Neural progenitor cell (in vitro differentiated cells): ENCODE data around the gene SLC44A1. TPM values are rescaled to one million over a fixed set of nuclear protein-coding genes. Genes with fewer than 3 reads are reported as not detected.

ENCODE experiments used
- DNase-seq: peaks from one replicate; pipeline ENCODE4 v3.0.0-alpha.2; 2016; ENCODE audit warnings: low spot score
- H2AFZ ChIP-seq: fragments of 200-600 bp; sonication (generic); replicated peaks from 2 replicates; pipeline ENCODE4 v1.6.1; 2016; ENCODE audit warnings: antibody characterized with exemption
- H3F3A ChIP-seq: fragments of 200-600 bp; sonication (generic); 2 replicates; pipeline ENCODE4 v1.6.1; 2016; ENCODE audit warnings: antibody characterized with exemption, low read depth
- H3K27ac ChIP-seq: fragments of 200-600 bp; sonication (generic); 2 replicates; pipeline ENCODE4 v1.5.1; 2016; ENCODE audit warnings: mild to moderate bottlenecking
- H3K27me3 ChIP-seq: fragments of 200-600 bp; sonication (generic); 2 replicates; pipeline ENCODE4 v1.6.1; 2016; ENCODE audit warnings: mild to moderate bottlenecking, moderate library complexity
- H3K36me3 ChIP-seq: fragments of 200-600 bp; sonication (generic); 2 replicates; pipeline ENCODE4 v1.5.1; 2016
- H3K4me1 ChIP-seq: fragments of 200-600 bp; sonication (generic); 2 replicates; pipeline ENCODE4 v1.6.1; 2016; ENCODE audit warnings: mixed run types
- H3K4me2 ChIP-seq: fragments of 200-600 bp; sonication (generic); 2 replicates; pipeline ENCODE4 v1.6.1; 2016
- H3K4me3 ChIP-seq: fragments of 200-600 bp; sonication (generic); 2 replicates; pipeline ENCODE4 v1.5.1; 2016
- H3K79me2 ChIP-seq: fragments of 200-600 bp; sonication (generic); 2 replicates; pipeline ENCODE4 v1.6.1; 2016; ENCODE audit warnings: low read depth
- H3K9ac ChIP-seq: fragments of 200-600 bp; sonication (generic); 2 replicates; pipeline ENCODE4 v1.6.1; 2016
- H3K9me3 ChIP-seq: fragments of 200-600 bp; sonication (generic); 2 replicates; pipeline ENCODE4 v1.5.1; 2016; ENCODE audit warnings: low read depth
- H4K20me1 ChIP-seq: fragments of 200-600 bp; sonication (generic); 2 replicates; pipeline ENCODE4 v1.6.1; 2016; ENCODE audit warnings: low read depth
- H3K27ac Mint-ChIP-seq: 3 replicates; pipeline ENCODE4 v1.8.0; 2021; ENCODE audit warnings: mixed read lengths
- H3K27me3 Mint-ChIP-seq: 2 replicates; pipeline ENCODE4 v1.8.0; 2022; ENCODE audit warnings: low read depth, mild to moderate bottlenecking, inconsistent platforms, moderate library complexity, mixed read lengths; ENCODE audit not compliant: insufficient read depth
- H3K36me3 Mint-ChIP-seq: 3 replicates; pipeline ENCODE4 v1.8.0; 2021; ENCODE audit warnings: mixed read lengths
- H3K4me1 Mint-ChIP-seq: 3 replicates; pipeline ENCODE4 v1.8.0; 2021; ENCODE audit warnings: mixed read lengths
- H3K4me3 Mint-ChIP-seq: 3 replicates; pipeline ENCODE4 v1.8.0; 2021; ENCODE audit warnings: mild to moderate bottlenecking, moderate library complexity, mixed read lengths
- H3K9me3 Mint-ChIP-seq: 3 replicates; pipeline ENCODE4 v1.8.0; 2020; ENCODE audit warnings: mixed read lengths
- CTCF ChIP-seq: fragments of 200-600 bp; sonication (generic); IDR thresholded peaks from 2 replicates; pipeline ENCODE4 v1.5.1; 2017; ENCODE audit warnings: antibody characterized with exemption, mild to moderate bottlenecking
- EZH2 ChIP-seq: fragments of 200-600 bp; sonication (generic); IDR thresholded peaks from 2 replicates; pipeline ENCODE4 v1.6.1; 2017; ENCODE audit warnings: antibody characterized with exemption, mild to moderate bottlenecking, moderate library complexity
- EZH2phosphoT487 ChIP-seq: fragments of 200-600 bp; sonication (generic); IDR thresholded peaks from 2 replicates; pipeline ENCODE4 v1.6.1; 2017; ENCODE audit warnings: antibody characterized with exemption
- total RNA-seq: library from RNA; depleted of rRNA; stranded (reverse); fragments of >200 nt; gene quantifications from 2 replicates; pipeline ENCODE4 v1.2.3, GENCODE V29; 2015; ENCODE audit warnings: low replicate concordance

SLC44A1 gene
- total RNA-seq, 1 donor from 2014 or later, result 41.4 TPM

DNA sequence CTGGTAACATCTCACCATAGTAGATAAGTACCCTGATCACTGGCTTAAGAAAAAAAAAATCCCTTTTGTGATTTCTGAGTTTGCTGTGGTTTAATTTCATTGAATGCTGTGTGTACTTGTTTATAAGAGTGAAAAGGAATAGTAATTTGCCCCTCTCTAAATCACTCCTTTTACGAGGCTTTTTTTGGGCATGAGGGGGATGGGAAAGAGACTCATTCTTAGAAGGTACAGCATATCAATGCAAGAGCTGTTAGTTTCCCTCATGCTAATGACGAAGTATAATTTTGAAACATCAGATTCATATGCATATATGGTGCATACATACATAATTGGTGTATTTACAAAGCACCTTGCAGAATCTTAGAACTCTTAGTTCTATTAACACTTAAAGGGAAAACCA, 2.4 kb upstream of the SLC44A1 start:
- Histone ChIP-seq H3K79me2 (peaks cover 21% of the 10 kb centered on the region), H2AFZ (peak overlapping the region; percentile 12), H3K36me3 (no peaks in the 10 kb centered on the region), H3K4me1 (peaks cover 41% of the 10 kb centered on the region), H3K9me3 (no peaks in the 10 kb centered on the region), H3K9ac (no peak overlapping the region), H3K27ac (no peak overlapping the region), H4K20me1 (peaks cover 7% of the 10 kb centered on the region), H3K4me2 (peak overlapping the region; percentile 29), H3K27me3 (no peaks in the 10 kb centered on the region), H3K4me3 (no peak overlapping the region), H3F3A (peaks cover 20% of the 10 kb centered on the region)
- Mint-ChIP-seq H3K27me3 (peaks cover 15% of the 10 kb centered on the region), H3K4me1 (peaks cover 24% of the 10 kb centered on the region), H3K27ac (no peak overlapping the region), H3K4me3 (no peak overlapping the region), H3K36me3 (no peaks in the 10 kb centered on the region), H3K9me3 (no peaks in the 10 kb centered on the region)
- DNase-seq, result no peak
- no peak for TF ChIP-seq EZH2phosphoT487
- TF ChIP-seq CTCF, result no peak
- TF ChIP-seq EZH2, result no peak

DNA sequence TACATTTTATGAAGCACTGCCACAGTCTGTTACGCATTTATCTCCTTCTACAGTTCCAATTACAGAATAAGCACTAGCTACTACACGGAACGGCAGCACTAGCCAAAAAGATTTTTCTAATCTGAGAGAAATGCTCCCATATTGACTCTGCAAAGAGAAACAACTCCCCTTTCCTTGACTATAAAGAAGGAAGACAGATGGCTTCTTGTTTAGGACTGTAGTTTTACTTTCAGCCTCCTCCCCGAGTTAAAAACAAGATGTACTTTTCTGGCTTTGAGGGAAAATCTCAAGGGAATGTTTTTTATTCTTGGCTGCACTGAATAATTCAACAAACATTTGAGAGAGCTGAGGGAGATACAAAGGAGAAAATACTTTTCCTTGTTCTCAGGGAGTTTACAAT, 1.9 kb upstream of the SLC44A1 start:
- Mint-ChIP-seq H3K4me3 (no peak overlapping the region), H3K9me3 (no peaks in the 10 kb centered on the region), H3K4me1 (peaks cover 24% of the 10 kb centered on the region), H3K27ac (no peak overlapping the region), H3K36me3 (no peaks in the 10 kb centered on the region), H3K27me3 (peaks cover 17% of the 10 kb centered on the region)
- Histone ChIP-seq H2AFZ (peak overlapping the region; percentile 10), H3K27me3 (no peaks in the 10 kb centered on the region), H3K4me1 (peaks cover 45% of the 10 kb centered on the region), H4K20me1 (peaks cover 11% of the 10 kb centered on the region), H3K36me3 (no peaks in the 10 kb centered on the region), H3K4me2 (peak overlapping the region; percentile 29), H3K4me3 (no peak overlapping the region), H3F3A (peaks cover 20% of the 10 kb centered on the region), H3K27ac (no peak overlapping the region), H3K9me3 (no peaks in the 10 kb centered on the region), H3K79me2 (peaks cover 26% of the 10 kb centered on the region), H3K9ac (no peak overlapping the region)
- DNase-seq, result no peak
- TF ChIP-seq CTCF, result no peak

DNA sequence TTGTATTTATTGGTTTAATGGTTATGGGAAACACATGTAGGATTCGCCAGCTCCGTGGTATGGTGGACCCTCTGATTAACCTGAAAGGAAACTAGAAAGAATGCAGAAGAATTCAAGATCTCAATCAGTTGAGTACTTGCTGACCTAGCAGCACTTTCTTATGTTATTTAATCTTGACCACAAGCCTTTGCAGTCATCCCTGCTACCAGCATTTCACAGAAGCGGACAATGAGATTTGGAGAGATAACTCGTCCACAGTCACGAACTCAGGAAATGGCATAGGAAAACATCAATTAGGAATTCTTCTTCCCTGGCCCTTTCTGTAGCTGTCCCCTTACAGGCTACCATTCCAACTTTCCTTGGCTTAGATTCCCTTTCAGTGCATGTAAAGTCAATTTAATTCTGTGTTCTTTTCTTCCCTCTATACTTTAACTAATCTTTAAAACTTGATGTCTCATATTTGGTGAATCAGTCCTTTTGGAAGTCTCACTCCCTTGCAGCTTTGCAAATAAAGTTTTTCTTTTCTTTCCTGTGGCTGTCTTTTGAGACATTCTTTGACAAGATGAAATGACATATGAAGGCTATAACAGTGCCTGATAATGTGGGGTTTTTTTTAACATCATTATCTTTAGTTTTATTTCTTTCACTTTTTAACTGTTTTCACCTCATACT, 1.3 kb upstream of the SLC44A1 start:
- Mint-ChIP-seq H3K36me3 (no peaks in the 10 kb centered on the region), H3K27me3 (peaks cover 17% of the 10 kb centered on the region), H3K4me3 (no peak overlapping the region), H3K9me3 (no peaks in the 10 kb centered on the region), H3K4me1 (peaks cover 24% of the 10 kb centered on the region), H3K27ac (no peak overlapping the region)
- peak overlapping the region; percentile 10 for H2AFZ ChIP-seq
- peaks cover 13% of the 10 kb centered on the region for H4K20me1 ChIP-seq
- H3K9me3 ChIP-seq, result no peaks in the 10 kb centered on the region
- peaks cover 20% of the 10 kb centered on the region for H3F3A ChIP-seq
- no peak overlapping the region for H3K4me2 ChIP-seq
- no peaks in the 10 kb centered on the region for H3K27me3 ChIP-seq
- H3K9ac ChIP-seq, result no peak overlapping the region
- DNase-seq, result peak; percentile 4
- H3K27ac ChIP-seq, result no peak overlapping the region
- no peaks in the 10 kb centered on the region for H3K36me3 ChIP-seq
- H3K79me2 ChIP-seq, result peaks cover 32% of the 10 kb centered on the region
- peaks cover 51% of the 10 kb centered on the region for H3K4me1 ChIP-seq
- TF ChIP-seq EZH2, result no peak
- TF ChIP-seq EZH2phosphoT487, result no peak
- no peak for TF ChIP-seq CTCF
- H3K4me3 ChIP-seq, result no peak overlapping the region
